Measurements from ENCODE around the gene PPARD. TPM values are rescaled to one million over a fixed set of nuclear protein-coding genes. Genes with fewer than 3 reads are reported as not detected.

Gene PPARD
- total RNA-seq, 1 experiment from 2014 or later: 24.7 TPM

DNA sequence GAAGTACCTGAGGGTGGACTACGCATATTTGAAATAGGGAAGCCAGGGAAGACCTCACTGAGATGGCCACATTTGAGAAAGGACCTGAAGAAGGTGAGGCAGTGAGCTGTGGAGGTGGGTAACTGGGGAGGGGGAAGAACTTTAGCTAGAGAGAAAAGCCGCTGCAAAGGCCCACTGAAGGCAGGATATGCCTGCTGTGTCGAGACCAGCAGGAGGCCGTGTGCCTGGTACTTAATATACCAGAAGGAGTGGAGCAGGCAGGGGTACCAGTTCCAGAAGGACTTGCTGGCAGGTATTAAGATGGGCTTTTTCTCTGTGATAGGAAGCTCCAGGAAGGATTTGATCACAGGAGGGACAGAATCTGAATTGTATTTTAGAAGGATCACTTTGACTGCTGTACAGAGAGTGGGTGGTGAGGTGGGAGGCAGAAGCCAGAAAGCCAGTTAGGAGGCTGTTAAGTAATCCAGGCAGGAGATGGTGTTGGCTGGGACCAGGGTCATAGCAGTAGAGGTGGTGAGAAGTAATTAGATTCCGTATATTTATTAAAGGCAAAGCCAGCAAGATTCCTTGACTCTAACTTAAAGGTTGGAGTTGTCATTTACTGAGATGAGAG is 55.6 kb downstream of the PPARD start:
- Histone ChIP-seq H3K27me3 (ENCODE audit: insufficient read depth, low read depth) (no peaks in the 10 kb centered on the region), H3K4me2 (no peak overlapping the region), H3K4me1 (replicated peaks; ENCODE audit: insufficient read depth) (peaks cover 65% of the 10 kb centered on the region), H3K9me3 (ENCODE audit: insufficient read depth, low read depth) (no peaks in the 10 kb centered on the region), H2AFZ (no peak overlapping the region), H3F3A (ENCODE audit: insufficient read depth, low read depth) (peaks cover 43% of the 10 kb centered on the region), H3K9me2 (ENCODE audit: insufficient read depth) (no peaks in the 10 kb centered on the region), H3K36me3 (ENCODE audit: low read depth) (no peaks in the 10 kb centered on the region), H4K20me1 (ENCODE audit: insufficient read depth) (no peaks in the 10 kb centered on the region), H3K4me3 (no peak overlapping the region), H3K27ac (peak overlapping the region; percentile 42; the same call in 1 of the 2 replicates), H3K79me2 (ENCODE audit: low read depth) (peaks cover 28% of the 10 kb centered on the region)
- intact Hi-C loops (cut with micrococcal nuclease; ENCODE audit: unreplicated experiment): no loop called here
- DNase-seq: no peak
- POLR2A ChIA-PET (ENCODE audit: unreplicated experiment): no interaction called here
- no peak for TF ChIP-seq EZH2 (IDR thresholded peaks at IDR 0.05; ENCODE audit: low read depth)
- TF ChIP-seq, protein P1, sequence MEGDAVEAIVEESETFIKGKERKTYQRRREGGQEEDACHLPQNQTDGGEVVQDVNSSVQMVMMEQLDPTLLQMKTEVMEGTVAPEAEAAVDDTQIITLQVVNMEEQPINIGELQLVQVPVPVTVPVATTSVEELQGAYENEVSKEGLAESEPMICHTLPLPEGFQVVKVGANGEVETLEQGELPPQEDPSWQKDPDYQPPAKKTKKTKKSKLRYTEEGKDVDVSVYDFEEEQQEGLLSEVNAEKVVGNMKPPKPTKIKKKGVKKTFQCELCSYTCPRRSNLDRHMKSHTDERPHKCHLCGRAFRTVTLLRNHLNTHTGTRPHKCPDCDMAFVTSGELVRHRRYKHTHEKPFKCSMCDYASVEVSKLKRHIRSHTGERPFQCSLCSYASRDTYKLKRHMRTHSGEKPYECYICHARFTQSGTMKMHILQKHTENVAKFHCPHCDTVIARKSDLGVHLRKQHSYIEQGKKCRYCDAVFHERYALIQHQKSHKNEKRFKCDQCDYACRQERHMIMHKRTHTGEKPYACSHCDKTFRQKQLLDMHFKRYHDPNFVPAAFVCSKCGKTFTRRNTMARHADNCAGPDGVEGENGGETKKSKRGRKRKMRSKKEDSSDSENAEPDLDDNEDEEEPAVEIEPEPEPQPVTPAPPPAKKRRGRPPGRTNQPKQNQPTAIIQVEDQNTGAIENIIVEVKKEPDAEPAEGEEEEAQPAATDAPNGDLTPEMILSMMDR (conservative IDR thresholded peaks at IDR 0.05): no peak
- BruUV-seq (replicated peaks): no TSS peak
- CTCF ChIA-PET: no interaction called here

DNA sequence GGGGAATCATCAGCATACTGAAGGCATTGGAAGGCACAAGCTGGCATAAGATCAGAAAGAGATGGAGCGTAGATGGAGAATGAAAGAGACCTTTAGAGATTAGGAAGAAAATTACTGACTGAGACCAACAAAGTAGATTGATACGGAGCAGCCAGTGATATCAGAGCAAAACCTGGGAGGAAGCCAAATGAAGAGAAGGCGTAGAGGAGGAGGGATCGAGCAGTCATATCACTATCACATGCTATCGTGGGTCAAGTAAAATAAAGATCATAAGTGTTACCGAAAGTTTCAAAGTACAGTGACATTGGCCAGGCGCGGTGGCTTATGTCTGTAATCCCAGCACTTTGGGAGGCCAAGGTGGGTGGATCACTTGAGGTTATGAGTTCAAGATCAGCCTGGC is 56.2 kb downstream of the PPARD start:
- intact Hi-C loops (cut with micrococcal nuclease; ENCODE audit: unreplicated experiment): no loop called here
- H3K79me2 ChIP-seq (ENCODE audit: low read depth): peaks cover 34% of the 10 kb centered on the region

DNA sequence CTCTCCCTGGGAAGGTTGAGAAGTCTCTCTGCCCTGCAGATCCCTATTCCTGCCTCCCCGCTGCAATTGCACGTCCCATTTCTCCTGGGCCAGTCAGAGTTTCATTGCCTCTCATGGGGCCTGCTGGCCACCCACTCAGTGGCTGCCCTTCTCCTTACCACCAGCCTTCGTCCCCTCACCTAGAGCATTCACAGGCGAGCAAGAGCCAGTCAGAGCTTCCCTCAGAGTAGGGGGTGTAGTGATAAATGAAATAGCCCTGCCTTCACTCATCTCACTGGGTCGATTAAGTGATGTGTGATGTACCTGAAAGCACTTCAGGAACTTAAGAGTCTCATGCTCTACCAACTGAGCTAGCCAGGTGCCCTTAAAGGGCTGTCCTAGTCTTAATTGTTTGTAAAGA is 57.8 kb downstream of the PPARD start:
- intact Hi-C loops (cut with micrococcal nuclease; ENCODE audit: unreplicated experiment): no loop called here

More for the DNA sequence above, 56.2 kb downstream of the PPARD start:
- peaks cover 36% of the 10 kb centered on the region for H3F3A ChIP-seq (ENCODE audit: insufficient read depth, low read depth)
- no TSS peak for BruUV-seq (replicated peaks)
- H3K27me3 ChIP-seq (ENCODE audit: insufficient read depth, low read depth): no peaks in the 10 kb centered on the region
- peaks cover 64% of the 10 kb centered on the region for H3K4me1 ChIP-seq (replicated peaks; ENCODE audit: insufficient read depth)
- H3K4me3 ChIP-seq: no peak overlapping the region
- no peak overlapping the region for H2AFZ ChIP-seq
- no peaks in the 10 kb centered on the region for H3K9me2 ChIP-seq (ENCODE audit: insufficient read depth)
- POLR2A ChIA-PET (ENCODE audit: unreplicated experiment): no interaction called here
- TF ChIP-seq, protein P1 (conservative IDR thresholded peaks at IDR 0.05): no peak
- no peak for TF ChIP-seq EZH2 (IDR thresholded peaks at IDR 0.05; ENCODE audit: low read depth)
- H4K20me1 ChIP-seq (ENCODE audit: insufficient read depth): no peaks in the 10 kb centered on the region
- H3K4me2 ChIP-seq: no peak overlapping the region
- no peaks in the 10 kb centered on the region for H3K36me3 ChIP-seq (ENCODE audit: low read depth)
- H3K27ac ChIP-seq: 0 out of 2 replicates have a peak overlapping the region, but pooled peaks have one; percentile 42
- CTCF ChIA-PET: no interaction called here
- no peak for DNase-seq
- H3K9me3 ChIP-seq (ENCODE audit: insufficient read depth, low read depth): no peaks in the 10 kb centered on the region

More for the DNA sequence above, 57.8 kb downstream of the PPARD start:
- POLR2A ChIA-PET (ENCODE audit: unreplicated experiment): interaction anchor here (0.6 kb wide), 1 partner anchor 1588 kb away, joined by 3 read pairs; no protein-coding TSS in a partner anchor
- Histone ChIP-seq H3K36me3 (ENCODE audit: low read depth) (no peaks in the 10 kb centered on the region), H3K4me1 (replicated peaks; ENCODE audit: insufficient read depth) (peaks cover 49% of the 10 kb centered on the region), H3K4me3 (no peak overlapping the region), H2AFZ (no peak overlapping the region), H3K27me3 (ENCODE audit: insufficient read depth, low read depth) (no peaks in the 10 kb centered on the region), H3K9me2 (ENCODE audit: insufficient read depth) (no peaks in the 10 kb centered on the region), H3K27ac (peak overlapping the region; percentile 100), H3F3A (ENCODE audit: insufficient read depth, low read depth) (peaks cover 27% of the 10 kb centered on the region), H3K4me2 (peak overlapping the region; percentile 49), H3K79me2 (ENCODE audit: low read depth) (peaks cover 30% of the 10 kb centered on the region), H3K9me3 (ENCODE audit: insufficient read depth, low read depth) (no peaks in the 10 kb centered on the region), H4K20me1 (ENCODE audit: insufficient read depth) (no peaks in the 10 kb centered on the region)
- no peak for DNase-seq
- TSS peak; percentile 89 for BruUV-seq (replicated peaks)
- TF ChIP-seq, protein P1 (conservative IDR thresholded peaks at IDR 0.05): no peak
- TF ChIP-seq EZH2 (IDR thresholded peaks at IDR 0.05; ENCODE audit: low read depth): no peak
- CTCF ChIA-PET: interaction anchor here (1.3 kb wide), 1 partner anchor 15 kb away, joined by 4 read pairs; no protein-coding TSS in a partner anchor

Measured in PC-9 (cell line).